HepG2 (cell line): Measurements from ENCODE around the gene PDZD2. TPM values are rescaled to one million over a fixed set of nuclear protein-coding genes. Genes with fewer than 3 reads are reported as not detected.

Experiments
- ATAC-seq: fragments of 200-7000 bp; cut with Tn5 transposase; 3 replicates; pipeline ENCODE4 v1.9.1; 2020; ENCODE audit warnings: mild to moderate bottlenecking, moderate library complexity
- BruUV-seq: library from RNA; stranded (reverse); fragments of 400-500 nt; replicated peaks from 2 replicates; lab custom pipeline; 2021; lab: Mats Ljungman, UMichigan
- CTCF ChIA-PET: fragments of 300-600 bp; formaldehyde crosslinking; extraction: SDS; loops from one replicate; lab custom pipeline; 2021; ENCODE audit warnings: low total read pairs, inconsistent platforms, low intra/inter-chr PET ratio; lab: Yijun Ruan, JAX
- POLR2A ChIA-PET: fragments of 350-600 bp; sonication (Branson Sonifier 250); formaldehyde crosslinking; loops from one replicate; lab custom pipeline; 2020; ENCODE audit warnings: antibody characterized with exemption, inconsistent platforms; lab: Yijun Ruan, JAX
- DNase-seq: peaks from one replicate; pipeline ENCODE4 v3.0.0-alpha.2; 2015; ENCODE audit warnings: low spot score
- FAIRE-seq: peaks from 3 replicates; lab custom pipeline; 2011; peaks lifted over from hg19 to GRCh38; lab: Jason Lieb, UNC
- H2AFZ ChIP-seq: one replicate; pipeline ENCODE4 v1.6.1; 2011; ENCODE audit warnings: low read length, inconsistent platforms
- H3K27ac ChIP-seq: fragments of 300-600 bp; 3 replicates; pipeline ENCODE4 v1.8.0; 2011; ENCODE audit warnings: mixed run types, mild to moderate bottlenecking, mixed read lengths, low read length, inconsistent platforms; ENCODE audit not compliant: insufficient read depth; ENCODE audit errors: extremely low read length
- H3K27me3 ChIP-seq, 2 experiments: fragments of 200-600 bp in 1 of 2; 2 replicates in 1 of 2; 3 replicates in 1 of 2; pipeline versions ENCODE4 v1.6.0 to v1.8.0; 2011; ENCODE audit warnings: low read length in 2 of 2, mild to moderate bottlenecking in 2 of 2, moderate library complexity in 2 of 2, inconsistent platforms in 1 of 2; ENCODE audit not compliant: insufficient read depth in 2 of 2, control insufficient read depth in 1 of 2
- H3K36me3 ChIP-seq, 2 experiments: fragments of 200-600 bp in 1 of 2; replicated peaks in 1 of 2; 2 replicates in 1 of 2; 3 replicates in 1 of 2; pipeline versions ENCODE4 v1.5.1 to v1.8.0; 2011; ENCODE audit warnings: low read length in 2 of 2, inconsistent platforms in 1 of 2; ENCODE audit not compliant: insufficient read depth in 2 of 2, control insufficient read depth in 1 of 2
- H3K4me1 ChIP-seq: 2 replicates; pipeline ENCODE4 v1.5.1; 2012; ENCODE audit warnings: low read length, inconsistent platforms; ENCODE audit not compliant: insufficient read depth
- H3K4me2 ChIP-seq: 2 replicates; pipeline ENCODE4 v1.6.0; 2011; ENCODE audit warnings: low read depth, low read length, inconsistent platforms
- H3K4me3 ChIP-seq, 3 experiments: fragments of 200-600 bp in 1 of 3; sonication (generic), shearing (Covaris generic) in 1 of 3; replicated peaks in 1 of 3; 2 replicates each; pipeline ENCODE4 v1.5.1; 2011 to 2016; ENCODE audit warnings: low read length in 3 of 3, inconsistent platforms in 2 of 3, low read depth in 2 of 3, mild to moderate bottlenecking in 2 of 3, control low read depth in 1 of 3, mixed read lengths in 1 of 3; ENCODE audit not compliant: insufficient read depth in 1 of 3
- H3K79me2 ChIP-seq: one replicate; pipeline ENCODE4 v1.6.1; 2011; ENCODE audit warnings: low read length, inconsistent platforms; ENCODE audit not compliant: insufficient read depth
- H3K9ac ChIP-seq: 2 replicates; pipeline ENCODE4 v1.6.0; 2011; ENCODE audit warnings: mild to moderate bottlenecking, low read depth, low read length, inconsistent platforms; ENCODE audit not compliant: insufficient read depth
- H3K9me3 ChIP-seq: 2 replicates; pipeline ENCODE4 v1.5.1; 2012; ENCODE audit warnings: mild to moderate bottlenecking, low read length
- H4K20me1 ChIP-seq: 2 replicates; pipeline ENCODE4 v1.6.0; 2011; ENCODE audit warnings: inconsistent platforms, mild to moderate bottlenecking, low read length, moderate library complexity; ENCODE audit not compliant: insufficient read depth
- ERF ChIP-seq: IDR thresholded peaks from 2 replicates; pipeline ENCODE4 v1.6.1; 2018; ENCODE audit warnings: missing biosample characterization, missing genetic modification reagents
- PLRG1 ChIP-seq: fragments of 450-650 bp; conservative IDR thresholded peaks from 2 replicates; pipeline ENCODE4 v1.6.1; 2016
- SAFB2 ChIP-seq: sonication (generic); formaldehyde crosslinking; IDR thresholded peaks from 2 replicates; pipeline ENCODE4 v1.5.1; 2020; ENCODE audit warnings: missing genetic modification reagents, low read depth, mild to moderate bottlenecking, borderline replicate concordance
- ZFP36 ChIP-seq: fragments of 150-350 bp; IDR thresholded peaks from 2 replicates; pipeline ENCODE4 v1.6.1; 2018; ENCODE audit warnings: borderline replicate concordance, low read length, low read depth; ENCODE audit not compliant: partially characterized antibody
- ZNF318 ChIP-seq: sonication (generic); formaldehyde crosslinking; IDR thresholded peaks from 2 replicates; pipeline ENCODE4 v1.4.0; 2020; ENCODE audit warnings: mild to moderate bottlenecking, missing genetic modification reagents
- ZNF335 ChIP-seq: sonication (generic); formaldehyde crosslinking; IDR thresholded peaks from 2 replicates; pipeline ENCODE4 v1.4.0; 2020; ENCODE audit warnings: missing genetic modification reagents
- ZNF362 ChIP-seq: sonication (generic); formaldehyde crosslinking; IDR thresholded peaks from 2 replicates; pipeline ENCODE4 v1.4.0; 2020; ENCODE audit warnings: missing genetic modification reagents, mild to moderate bottlenecking, borderline replicate concordance
- WGBS: methylation state at CpG from one replicate; pipeline ENCODE4 v1.1.6; 2017; ENCODE audit warnings: low lambda C conversion rate; 5-methylcytosine and 5-hydroxymethylcytosine counted together
- in situ Hi-C: cut with HindIII; loops from 2 replicates; pipeline ENCODE4 v1.10.0; 2017; ENCODE audit warnings: low pct_unique_long_range_greater_than_20kb; ENCODE audit not compliant: extremely low pct_ligation_motif_present
- intact Hi-C: fragments of 100-400 bp; cut with micrococcal nuclease; formaldehyde crosslinking; loops from one replicate; pipeline ENCODE4 v1.10.0; 2022; ENCODE audit not compliant: unreplicated experiment
- polyA plus RNA-seq, 8 experiments: library from polyadenylated mRNA; depleted of rRNA in 3 of 8; stranded (reverse) in 7 of 8; unstranded in 1 of 8; fragments of >200 nt; fragmentation: Illumina TruSeq in 4 of 8; extraction: Trizol in 4 of 8; gene quantifications; 2 replicates each; pipeline versions ENCODE4 v1.2.1 to v1.2.3, GENCODE V29; 2011 to 2016; ENCODE audit warnings: low read depth in 4 of 8, missing spikeins in 1 of 8, mixed read lengths in 1 of 8; ENCODE audit not compliant: insufficient read depth in 1 of 8
- total RNA-seq, 5 experiments: library from RNA; depleted of rRNA; stranded (reverse); fragments of >200 nt; fragmentation: Illumina TruSeq; extraction: Trizol; gene quantifications; 2 replicates each; pipeline ENCODE4 v1.2.3, GENCODE V29; 2016; ENCODE audit warnings: low read depth in 1 of 5

The PDZD2 gene
- total and polyA plus RNA-seq, 2 of the 13 experiments (the other 11 are each of a cell fraction or from before 2014, with no cell fraction given) = 0.04 TPM; not detected in 1

GRCh38 chr5:31908396-31908795, 269.5 kb downstream of the PDZD2 start:
- ChIA-PET POLR2A (no interaction called here), CTCF (no interaction called here)
- Histone ChIP-seq H3K36me3 (no peaks in the 10 kb centered on the region), H4K20me1 (no peaks in the 10 kb centered on the region), H3K4me2 (no peak overlapping the region), H3K9ac (no peak overlapping the region), H3K4me1 (no peaks in the 10 kb centered on the region), H3K9me3 (no peaks in the 10 kb centered on the region), H3K79me2 (no peaks in the 10 kb centered on the region), H2AFZ (no peak overlapping the region), H3K4me3 (no peak overlapping the region), H3K27me3 (peaks cover 2 to 20% of the 10 kb centered on the region in 2 experiments; a peak in 3 of 5 replicates), H3K27ac (no peak overlapping the region)
- no peak for ATAC-seq
- no peak for DNase-seq
- TF ChIP-seq ERF (CRISPR knock-in tag) (no peak), SAFB2 (no peak), ZNF318 (no peak), ZFP36 (no peak), ZNF335 (CRISPR knock-in tag) (no peak), ZNF362 (CRISPR knock-in tag) (no peak), PLRG1 (no peak)
- in situ Hi-C loops = no loop called here
- WGBS = 28% methylated on average over 14 of the region's 14 CpGs
- no TSS peak for BruUV-seq
- no peak for FAIRE-seq
- intact Hi-C loops = no loop called here
